ENCODE data around the gene LRG1.
"Not testable (repeated sequence)": the region's sequence is repeated elsewhere in the genome, so short reads cannot be mapped to it uniquely, and the experiment has no call there.

The LRG1 gene

DNA sequence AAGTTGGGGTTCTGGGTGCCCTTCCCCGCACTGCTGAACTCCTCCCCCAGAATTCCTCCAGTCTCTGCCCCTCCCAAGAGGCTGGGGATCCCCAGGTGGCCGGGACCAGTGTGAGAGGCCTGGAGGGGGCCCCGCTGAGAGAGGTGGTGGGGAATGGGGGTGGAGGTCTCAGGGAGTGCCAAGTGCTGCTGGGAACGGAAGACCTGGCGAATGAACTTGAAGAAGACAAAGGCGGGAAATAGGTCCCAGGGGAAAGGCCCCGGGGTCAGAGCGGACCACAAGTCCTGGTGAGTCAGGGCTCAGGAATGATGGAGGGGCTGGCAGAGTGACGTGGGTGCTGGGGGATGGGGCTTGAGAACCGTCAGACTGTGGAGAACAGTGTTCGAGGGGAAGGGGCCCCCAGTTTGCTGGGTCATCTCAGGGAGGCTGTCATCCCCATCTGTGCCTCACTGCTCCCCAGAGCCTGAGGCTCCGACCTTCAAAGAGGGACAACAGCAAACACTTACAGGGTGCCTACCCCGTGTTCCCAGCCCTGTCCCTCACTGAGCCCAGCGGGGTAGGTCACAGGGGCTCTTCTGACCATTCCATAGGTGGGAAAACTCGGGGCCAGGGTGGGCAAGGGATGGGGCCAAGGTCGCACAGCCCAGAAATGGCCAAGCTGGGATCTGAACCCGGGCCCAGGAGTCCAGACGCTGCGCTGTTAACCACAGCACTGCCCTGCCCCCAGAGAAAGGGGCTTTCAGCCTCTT lies 35.6 kb upstream of the LRG1 start:
- peak; percentile 99 for DNase-seq (ENCODE audit: low spot score)

GRCh38 chr19:4573682-4574081 lies 33.8 kb upstream of the LRG1 start:
- DNase-seq (ENCODE audit: low spot score): no peak

DNA sequence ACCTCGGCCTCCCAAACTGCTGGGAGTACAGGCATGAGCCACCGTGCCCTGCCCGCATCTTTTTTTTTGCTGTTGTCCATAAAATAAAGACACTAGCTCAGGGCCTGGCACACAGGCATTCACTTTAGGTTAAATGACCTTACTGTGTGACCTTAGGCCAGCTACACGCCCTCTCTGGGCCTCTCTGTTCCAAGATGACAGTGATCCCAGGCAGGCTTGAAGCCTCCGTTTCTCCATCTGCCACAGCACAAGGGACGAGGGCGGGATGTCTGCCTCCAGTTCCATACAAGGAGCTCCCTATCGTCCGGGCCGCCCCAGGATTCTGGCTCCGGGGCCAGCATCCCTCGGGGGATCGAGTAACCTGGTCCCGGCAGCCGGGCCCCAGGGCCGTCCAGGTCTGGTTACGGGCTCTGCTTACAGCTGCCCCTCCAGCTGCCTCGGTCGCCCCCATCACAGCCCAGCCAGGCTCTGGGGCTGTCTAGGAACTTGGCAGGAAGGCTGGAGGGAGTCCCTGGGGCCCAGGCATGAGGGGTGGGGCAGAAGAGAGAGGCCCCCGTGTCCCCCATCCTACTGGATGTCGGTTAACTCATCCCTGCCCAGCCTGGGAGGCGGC lies 31.6 kb upstream of the LRG1 start:
- DNase-seq (ENCODE audit: low spot score): no peak

DNA sequence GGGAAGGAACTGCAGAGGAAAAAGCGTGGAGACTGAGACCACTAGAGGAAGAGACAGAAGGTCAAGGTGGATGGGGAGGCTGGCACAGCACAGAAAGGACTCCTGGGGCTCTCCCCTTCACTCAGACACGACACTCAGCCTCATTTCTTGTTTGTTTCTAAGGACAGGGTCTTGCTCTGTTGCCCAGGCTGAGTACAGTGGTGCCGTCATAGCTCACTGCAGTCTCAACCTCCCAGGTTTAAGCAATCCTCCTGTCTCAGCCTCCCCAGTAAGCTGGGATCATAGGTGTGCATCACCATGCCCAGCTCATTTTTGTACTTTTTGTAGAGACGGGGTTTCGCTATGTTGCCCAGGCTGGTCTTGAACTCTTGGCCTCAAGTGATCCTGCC lies 31.1 kb upstream of the LRG1 start:
- DNase-seq (ENCODE audit: low spot score): no peak

- no peak for DNase-seq (ENCODE audit: low spot score)
Observed at GRCh38 chr19:4570402-4570801, 30.6 kb upstream of the LRG1 start.

DNA sequence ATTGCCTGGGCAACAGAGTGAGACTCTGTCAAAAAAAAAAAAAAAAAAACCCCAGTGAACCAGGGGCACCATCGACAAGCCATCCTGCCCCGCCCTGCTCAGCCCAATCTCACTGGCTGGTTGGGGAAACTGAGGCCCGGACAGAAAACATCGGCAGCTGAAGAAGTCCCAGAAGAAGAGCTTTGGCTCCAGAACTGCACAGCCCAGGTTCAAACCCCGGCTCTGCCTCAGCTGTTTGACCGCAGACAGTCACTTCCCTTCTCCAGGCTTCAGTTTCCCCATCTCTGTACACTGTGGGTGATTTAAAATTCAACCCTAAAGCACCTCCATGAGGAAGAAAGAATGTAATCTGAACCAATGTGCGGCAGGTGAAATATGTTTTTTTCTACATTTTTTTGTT lies 29.1 kb upstream of the LRG1 start:
- no peak for DNase-seq (ENCODE audit: low spot score)

DNA sequence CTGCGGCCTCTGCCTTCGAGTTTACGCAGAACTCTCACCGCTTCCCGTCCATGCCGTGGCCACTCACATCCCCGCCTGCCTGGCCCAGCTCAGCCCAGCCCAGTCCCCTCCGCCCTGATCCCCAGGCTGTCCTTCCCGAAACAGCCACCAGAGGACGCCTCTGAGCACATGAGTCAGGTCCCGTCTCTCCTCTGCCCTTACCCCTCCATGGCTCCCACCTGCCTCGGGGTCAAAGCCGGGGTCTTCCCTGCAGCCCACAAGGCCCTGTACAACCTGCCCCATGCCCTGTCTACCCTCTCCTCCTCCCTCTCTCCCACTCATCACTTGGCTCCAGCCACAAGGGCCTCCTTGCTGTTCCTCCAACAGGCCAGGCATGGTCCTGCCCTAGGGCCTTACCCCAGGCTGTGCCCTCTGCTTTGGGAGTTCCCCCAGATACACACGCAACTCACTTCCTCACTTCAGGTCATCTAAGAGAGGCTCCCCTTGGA lies 27.8 kb upstream of the LRG1 start:
- DNase-seq (ENCODE audit: low spot score): no peak

DNA sequence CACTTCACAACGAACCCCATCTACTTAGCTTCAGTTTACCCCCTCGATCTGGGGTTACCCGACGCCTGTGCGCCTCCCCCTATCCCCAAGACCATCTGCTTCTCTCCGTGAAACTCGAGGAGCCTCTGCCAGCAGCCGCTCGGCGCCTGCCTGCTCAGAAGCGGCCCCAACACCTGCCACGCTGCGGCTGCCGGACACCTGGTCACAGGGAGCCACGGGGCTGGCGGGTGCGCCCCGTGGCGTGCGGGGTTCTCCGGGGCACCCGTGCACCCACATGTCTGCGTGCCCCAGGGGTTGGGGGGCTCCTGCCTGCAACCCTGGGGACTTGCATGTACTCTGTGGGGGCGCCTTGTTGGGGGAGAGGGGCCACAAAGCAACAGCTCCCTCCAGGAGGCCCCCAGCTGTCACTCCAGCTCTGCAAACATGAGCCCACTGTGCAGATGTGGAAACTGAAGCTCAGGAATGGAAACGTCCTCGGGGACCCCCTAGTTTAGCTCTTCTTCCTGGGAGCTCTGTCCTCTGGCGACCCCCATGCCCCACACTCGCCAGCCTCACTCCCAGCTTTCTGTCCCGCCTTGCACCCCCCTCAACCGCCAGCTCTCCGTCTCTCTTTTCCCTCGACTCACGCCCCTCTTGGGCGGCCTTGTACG lies 26.7 kb upstream of the LRG1 start:
- DNase-seq (ENCODE audit: low spot score): no peak

- not testable (repeated sequence) for DNase-seq (ENCODE audit: low spot score)
Observed at GRCh38 chr19:4563562-4563961, 23.7 kb upstream of the LRG1 start.

DNA sequence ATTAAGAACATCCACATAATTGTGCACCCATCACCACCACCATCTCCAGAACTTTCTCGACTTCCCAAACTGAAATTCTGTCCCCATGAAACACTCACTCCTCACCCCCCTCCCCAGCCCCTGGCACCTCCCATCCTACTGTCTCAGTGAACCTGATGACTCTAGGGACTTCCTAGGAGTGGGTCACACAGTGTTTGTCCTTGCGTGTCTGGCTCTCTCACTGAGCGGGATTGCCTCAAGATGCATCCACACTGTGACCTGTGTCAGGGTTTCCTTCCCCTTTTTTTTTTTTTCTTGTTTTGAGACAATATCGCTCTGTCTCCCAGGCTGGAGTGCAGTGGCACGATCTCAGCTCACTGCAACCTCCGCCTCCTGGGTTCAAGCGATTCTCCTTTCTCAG lies 22.2 kb upstream of the LRG1 start:
- DNase-seq (ENCODE audit: low spot score): not testable (repeated sequence)

GRCh38 chr19:4559569-4559968 lies 19.7 kb upstream of the LRG1 start, which contains the start of gene SEMA6B:
TSS of gene SEMA6B (minus strand) at chr19:4559684. CDS start at chr19:4558457, 1,227 bp downstream.
- DNase-seq (ENCODE audit: low spot score): no peak

- no peak for DNase-seq (ENCODE audit: low spot score)
Observed at GRCh38 chr19:4557971-4558941, 18.4 kb upstream of the LRG1 start.

- DNase-seq (ENCODE audit: low spot score): no peak
Observed at GRCh38 chr19:4557144-4557970, 17.5 kb upstream of the LRG1 start.

DNA sequence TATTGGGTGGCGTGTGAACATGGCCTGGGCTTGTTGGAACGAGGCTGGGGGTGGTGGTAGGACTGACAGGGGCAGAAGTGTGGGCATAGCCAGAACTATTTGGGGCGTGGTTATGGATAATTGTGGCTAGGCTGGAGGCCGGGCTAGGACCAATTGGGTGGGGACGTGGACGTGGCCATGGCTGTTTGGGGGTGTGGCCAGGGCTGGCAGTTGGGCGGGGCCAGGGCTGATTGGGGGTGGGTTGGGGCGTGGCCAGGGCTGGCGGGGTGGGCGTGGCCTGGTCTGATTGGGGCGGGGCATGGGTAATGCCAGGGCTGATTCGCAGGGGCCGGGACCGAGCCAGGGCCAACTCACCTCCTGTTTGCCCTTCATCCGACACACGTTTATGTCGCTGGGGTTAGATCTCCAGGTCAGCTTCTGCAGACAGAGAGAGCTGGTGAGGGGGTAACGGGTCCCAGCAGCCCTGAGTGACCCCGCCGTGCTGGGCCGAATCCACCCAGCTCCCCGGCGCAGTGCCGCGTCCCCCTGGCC lies 16.8 kb upstream of the LRG1 start:
- DNase-seq (ENCODE audit: low spot score): no peak

DNA sequence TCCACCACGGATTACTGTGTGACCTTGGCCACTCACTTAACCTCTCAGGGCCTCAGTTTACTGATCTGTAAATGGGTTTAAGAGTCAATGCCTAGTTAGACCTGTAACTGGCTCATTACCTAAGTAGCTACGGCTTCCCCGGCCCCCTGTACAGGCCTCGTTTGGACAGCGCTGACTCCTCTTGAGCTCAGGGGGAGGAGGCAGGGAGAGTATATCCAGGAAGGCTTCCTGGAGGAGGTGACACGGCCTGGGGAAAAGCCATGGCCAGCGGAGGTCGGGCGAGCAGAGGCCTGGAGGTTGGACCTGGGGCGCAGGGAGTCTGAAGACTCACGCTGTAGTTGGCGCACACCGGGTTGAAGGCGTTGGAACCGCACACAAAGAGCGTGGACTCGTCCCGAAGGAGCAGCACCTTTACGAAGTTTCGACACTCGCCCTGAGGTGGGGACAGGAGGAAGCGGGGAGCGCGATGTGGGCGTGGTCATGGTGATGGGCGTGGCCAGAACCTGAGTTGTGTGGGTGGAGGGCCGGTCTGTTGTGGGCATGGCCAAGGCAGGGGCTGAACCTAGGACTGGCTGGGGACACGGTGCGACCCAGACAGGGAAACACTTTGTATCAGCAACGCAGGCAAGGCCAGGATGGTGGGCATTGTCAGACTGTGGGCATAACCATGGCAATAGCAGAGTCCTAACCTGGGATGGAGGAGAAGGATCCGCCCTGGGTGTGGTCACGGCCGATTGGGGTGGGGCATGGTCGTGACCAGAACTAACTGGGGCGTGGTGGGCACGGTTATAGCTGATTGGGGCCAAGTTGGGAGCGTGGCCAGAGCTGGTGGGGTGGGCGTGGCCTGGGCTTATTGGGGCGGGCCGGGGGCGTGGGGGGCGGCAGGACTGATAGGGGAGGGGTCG lies 16.1 kb upstream of the LRG1 start:
- DNase-seq (ENCODE audit: low spot score): no peak

DNA sequence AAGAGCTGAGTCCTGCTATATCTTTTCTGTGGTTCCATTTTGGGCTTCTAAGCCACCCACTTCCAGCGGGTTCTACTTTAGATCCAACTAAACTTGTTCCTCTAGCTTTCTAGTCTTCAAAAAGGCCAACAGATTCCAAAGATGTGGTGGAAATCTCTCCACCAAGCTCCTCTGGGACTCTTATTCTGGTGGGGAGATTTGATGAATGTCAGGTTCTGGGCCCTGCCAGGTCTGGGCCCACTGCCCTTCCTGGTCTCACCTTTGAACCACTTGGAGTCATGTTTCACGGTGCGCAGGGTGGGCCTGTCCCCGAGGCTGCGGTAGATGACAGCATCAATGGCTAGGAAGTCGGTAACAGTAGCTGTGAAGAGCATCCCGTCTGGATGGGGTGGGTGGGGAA lies 14.9 kb upstream of the LRG1 start:
- no peak for DNase-seq (ENCODE audit: low spot score)

- DNase-seq (ENCODE audit: low spot score): no peak
Observed at GRCh38 chr19:4553775-4554174, 13.9 kb upstream of the LRG1 start.

GRCh38 chr19:4553092-4553695 lies 13.4 kb upstream of the LRG1 start:
- no peak for DNase-seq (ENCODE audit: low spot score)

DNA sequence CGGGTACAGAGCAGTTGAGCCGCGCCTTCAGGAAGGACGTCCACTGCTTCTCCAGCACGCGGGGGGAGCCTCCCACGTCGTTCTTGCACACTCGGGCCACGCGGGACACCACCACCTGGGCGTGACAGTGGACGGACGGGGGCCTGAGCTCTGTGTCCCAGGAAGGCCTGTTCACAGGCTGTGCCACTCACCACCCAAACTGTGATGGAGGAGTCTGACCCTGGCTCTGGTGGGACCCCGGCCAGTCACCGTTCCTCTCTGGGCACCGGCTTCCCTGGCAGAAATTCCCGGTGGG lies 12.6 kb upstream of the LRG1 start:
- DNase-seq (ENCODE audit: low spot score): no peak

Measured in kidney capillary endothelial cell (primary cell).